OCI-LY1 (cell line): ENCODE data around the gene IGSF3.
"Not testable (repeated sequence)": the region's sequence is repeated elsewhere in the genome, so short reads cannot be mapped to it uniquely, and the experiment has no call there.

Experiments used
- H2AFZ ChIP-seq: fragments of 200-600 bp; sonication (generic), shearing (Covaris generic); 2 replicates; pipeline ENCODE4 v1.6.0; 2014; ENCODE audit warnings: antibody characterized with exemption, mild to moderate bottlenecking, low read length
- H3F3A ChIP-seq: fragments of 200-600 bp; sonication (generic), shearing (Covaris generic); 2 replicates; pipeline ENCODE4 v1.6.0; 2014; ENCODE audit warnings: mild to moderate bottlenecking, antibody characterized with exemption, low read length, moderate library complexity; ENCODE audit not compliant: insufficient read depth
- H3K27ac ChIP-seq: fragments of 200-600 bp; sonication (generic); 2 replicates; pipeline ENCODE4 v1.5.1; 2014; ENCODE audit warnings: low read length, mixed run types, mild to moderate bottlenecking, low read depth; ENCODE audit not compliant: poor library complexity, severe bottlenecking
- H3K27me3 ChIP-seq: fragments of 200-600 bp; sonication (generic); 2 replicates; pipeline ENCODE4 v1.6.0; 2014; ENCODE audit warnings: antibody characterized with exemption, mild to moderate bottlenecking, low read length, moderate library complexity; ENCODE audit not compliant: insufficient read depth
- H3K36me3 ChIP-seq: fragments of 200-600 bp; sonication (generic); 2 replicates; pipeline ENCODE4 v1.6.1; 2014; ENCODE audit warnings: mild to moderate bottlenecking, antibody characterized with exemption, low read length, moderate library complexity, mixed read lengths; ENCODE audit not compliant: insufficient read depth
- H3K4me1 ChIP-seq: fragments of 200-600 bp; sonication (generic); 2 replicates; pipeline ENCODE4 v1.5.1; 2014; ENCODE audit warnings: mild to moderate bottlenecking, low read length, moderate library complexity; ENCODE audit not compliant: insufficient read depth, severe bottlenecking
- H3K4me2 ChIP-seq: fragments of 200-600 bp; sonication (generic), shearing (Covaris generic); 2 replicates; pipeline ENCODE4 v1.6.1; 2014; ENCODE audit warnings: low read length
- H3K4me3 ChIP-seq: fragments of 200-600 bp; sonication (generic); 2 replicates; pipeline ENCODE4 v1.5.1; 2014; ENCODE audit warnings: low read length, low read depth, mild to moderate bottlenecking, mixed read lengths; ENCODE audit not compliant: poor library complexity, severe bottlenecking
- H3K79me2 ChIP-seq: fragments of 200-600 bp; shearing (Covaris generic); 2 replicates; pipeline ENCODE4 v1.6.1; 2016; ENCODE audit warnings: mixed run types, low read length, mixed read lengths; ENCODE audit not compliant: insufficient read depth
- H3K9ac ChIP-seq: fragments of 200-600 bp; sonication (generic), shearing (Covaris generic); 2 replicates; pipeline ENCODE4 v1.6.1; 2014; ENCODE audit warnings: mild to moderate bottlenecking, low read length, mixed read lengths
- H3K9me2 ChIP-seq: fragments of 200-600 bp; sonication (generic), shearing (Covaris generic); 2 replicates; pipeline ENCODE4 v1.6.1; 2014; ENCODE audit warnings: low read depth, mild to moderate bottlenecking, low read length, mixed read lengths
- H3K9me3 ChIP-seq: fragments of 200-600 bp; shearing (Covaris generic); 2 replicates; pipeline ENCODE4 v1.6.1; 2014; ENCODE audit warnings: low read length, mixed read lengths
- H4K20me1 ChIP-seq: fragments of 200-600 bp; sonication (generic), shearing (Covaris generic); 2 replicates; pipeline ENCODE4 v1.6.0; 2016; ENCODE audit warnings: mild to moderate bottlenecking, low read length; ENCODE audit not compliant: insufficient read depth
- CTCF ChIP-seq: fragments of 200-600 bp; sonication (generic), shearing (Covaris generic); IDR thresholded peaks from 2 replicates; pipeline ENCODE4 v1.5.1; 2017; ENCODE audit warnings: mild to moderate bottlenecking, antibody characterized with exemption, low read length, moderate library complexity, mixed read lengths
- EZH2 ChIP-seq: fragments of 200-600 bp; sonication (generic), shearing (Covaris generic); IDR thresholded peaks from 2 replicates; pipeline ENCODE4 v1.8.0; 2017; ENCODE audit warnings: borderline replicate concordance, mixed run types, mild to moderate bottlenecking, antibody characterized with exemption, low read length, moderate library complexity, mixed read lengths

The IGSF3 gene

GRCh38 chr1:116628448-116628847, 39.1 kb downstream of the IGSF3 start:
- H3F3A ChIP-seq = no peaks in the 10 kb centered on the region
- H3K4me2 ChIP-seq = no peak overlapping the region
- no peak overlapping the region for H2AFZ ChIP-seq
- no peaks in the 10 kb centered on the region for H3K79me2 ChIP-seq
- H3K9me3 ChIP-seq = no peaks in the 10 kb centered on the region
- TF ChIP-seq EZH2 (no peak), CTCF (no peak)
- H3K9me2 ChIP-seq = no peaks in the 10 kb centered on the region
- no peaks in the 10 kb centered on the region for H3K36me3 ChIP-seq
- H3K27me3 ChIP-seq = no peaks in the 10 kb centered on the region
- H3K27ac ChIP-seq = no peak overlapping the region
- no peaks in the 10 kb centered on the region for H3K4me1 ChIP-seq
- no peak overlapping the region for H3K4me3 ChIP-seq
- H4K20me1 ChIP-seq = no peaks in the 10 kb centered on the region
- H3K9ac ChIP-seq = no peak overlapping the region

DNA sequence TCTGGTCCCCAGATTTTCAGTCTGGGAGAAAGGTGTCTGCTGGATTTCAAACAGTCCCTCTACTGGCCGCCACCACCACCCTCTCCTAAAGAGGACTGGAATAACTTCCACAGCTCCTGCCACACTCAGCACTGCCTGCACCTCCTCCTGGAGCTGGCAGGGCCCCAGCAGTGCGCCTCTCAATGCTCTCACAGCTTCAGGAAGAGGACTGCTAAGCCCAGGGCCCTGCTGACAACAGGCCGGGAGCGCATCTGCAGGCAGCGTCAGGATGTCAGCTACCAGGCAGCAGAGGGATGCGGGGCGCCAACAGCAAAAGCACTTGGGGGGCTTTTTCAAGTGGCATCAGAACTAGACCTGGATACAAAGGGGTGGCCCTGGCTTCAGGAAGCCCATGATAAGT, 40.2 kb downstream of the IGSF3 start:
- H3K27ac ChIP-seq, H3K9ac ChIP-seq, H3K36me3 ChIP-seq, H3K9me3 ChIP-seq, H3K4me1 ChIP-seq, H3K79me2 ChIP-seq, H3K4me2 ChIP-seq, H3K27me3 ChIP-seq, H2AFZ ChIP-seq, H3K9me2 ChIP-seq, H3F3A ChIP-seq, H3K4me3 ChIP-seq, H4K20me1 ChIP-seq: not testable (repeated sequence)

DNA sequence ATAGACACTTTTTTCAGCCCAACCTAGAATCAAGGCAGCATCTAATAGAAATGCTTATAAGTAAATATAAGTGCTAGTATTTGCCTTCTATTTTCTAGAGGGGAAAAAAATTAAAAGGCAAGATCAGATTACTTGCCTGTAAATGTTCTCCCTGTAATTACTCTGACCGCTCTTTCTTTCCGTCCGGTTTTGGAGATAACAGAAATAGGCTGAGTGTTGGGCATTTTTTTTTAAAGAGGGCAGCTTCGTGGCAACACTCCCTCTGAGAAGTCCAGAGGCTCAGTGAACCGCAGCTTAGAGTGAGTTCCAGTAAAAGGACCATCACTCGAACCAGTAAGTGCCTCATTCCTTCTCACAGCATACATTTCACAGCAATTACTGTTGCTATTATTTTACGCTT, 40.6 kb downstream of the IGSF3 start:
- not testable (repeated sequence) for H3K27ac ChIP-seq, H3K36me3 ChIP-seq, H3K4me1 ChIP-seq, H3K27me3 ChIP-seq, H3K9me2 ChIP-seq, H4K20me1 ChIP-seq, H2AFZ ChIP-seq, H3K4me2 ChIP-seq, H3F3A ChIP-seq, H3K9me3 ChIP-seq, H3K9ac ChIP-seq, H3K79me2 ChIP-seq, H3K4me3 ChIP-seq

DNA sequence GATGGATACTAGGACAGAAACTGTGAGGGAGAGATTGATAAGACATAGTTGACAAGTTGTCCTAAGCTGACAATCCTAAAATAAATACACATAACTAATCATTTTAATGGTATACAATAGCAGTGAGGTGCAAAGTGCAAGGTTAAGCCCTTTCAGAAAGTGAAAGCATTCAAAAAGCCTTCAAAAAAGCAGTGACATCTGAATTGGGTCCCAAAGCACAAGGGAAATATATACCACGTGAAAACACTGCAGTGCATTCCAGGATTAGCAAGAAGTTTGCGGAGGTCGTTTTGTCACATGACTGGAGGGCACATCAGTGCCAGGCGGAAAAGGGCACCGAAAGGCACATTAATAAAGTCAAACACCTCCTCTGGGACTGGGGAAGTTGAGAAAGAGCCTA, 42.4 kb downstream of the IGSF3 start:
- H3K27ac ChIP-seq, H3K4me2 ChIP-seq, H2AFZ ChIP-seq, H3K9me2 ChIP-seq, H3K4me3 ChIP-seq, H4K20me1 ChIP-seq, H3K9ac ChIP-seq, H3K4me1 ChIP-seq, H3K9me3 ChIP-seq, H3K27me3 ChIP-seq, H3F3A ChIP-seq, H3K79me2 ChIP-seq, H3K36me3 ChIP-seq: not testable (repeated sequence)

GRCh38 chr1:116624040-116624439, 43.5 kb downstream of the IGSF3 start:
- H3K9me2 ChIP-seq = no peaks in the 10 kb centered on the region
- no peak overlapping the region for H3K9ac ChIP-seq
- no peak overlapping the region for H3K4me2 ChIP-seq
- no peaks in the 10 kb centered on the region for H3K79me2 ChIP-seq
- no peaks in the 10 kb centered on the region for H3K27me3 ChIP-seq
- H3K4me1 ChIP-seq = no peaks in the 10 kb centered on the region
- no peaks in the 10 kb centered on the region for H3F3A ChIP-seq
- H3K4me3 ChIP-seq = no peak overlapping the region
- H3K36me3 ChIP-seq = no peaks in the 10 kb centered on the region
- TF ChIP-seq EZH2 = no peak
- no peak for TF ChIP-seq CTCF
- H4K20me1 ChIP-seq = no peaks in the 10 kb centered on the region
- no peaks in the 10 kb centered on the region for H3K9me3 ChIP-seq
- H2AFZ ChIP-seq = no peak overlapping the region
- H3K27ac ChIP-seq = no peak overlapping the region

- not testable (repeated sequence) for H3K4me3 ChIP-seq, H3K9me2 ChIP-seq, H3K27ac ChIP-seq, H3K27me3 ChIP-seq, H3K9ac ChIP-seq, H2AFZ ChIP-seq, H3K4me2 ChIP-seq, H3F3A ChIP-seq, H3K36me3 ChIP-seq, H3K4me1 ChIP-seq, H3K79me2 ChIP-seq, H3K9me3 ChIP-seq, H4K20me1 ChIP-seq
Observed at GRCh38 chr1:116622496-116622895, 45.0 kb downstream of the IGSF3 start.
